HepG2 (cell line): ENCODE results near the gene SLC25A25. TPM values are rescaled to one million over a fixed set of nuclear protein-coding genes. Genes with fewer than 3 reads are reported as not detected.

Experiments
- CREB3 ChIP-seq: sonication (generic); formaldehyde crosslinking; IDR thresholded peaks from 2 replicates; pipeline ENCODE4 v1.5.0; 2020; ENCODE audit warnings: missing genetic modification reagents
- CREM ChIP-seq, 2 experiments: sonication (generic) in 1 of 2; formaldehyde crosslinking in 1 of 2; IDR thresholded peaks; 2 replicates each; pipeline versions ENCODE4 v1.4.0 to v1.6.1; 2016 to 2020; ENCODE audit warnings: antibody characterized with exemption in 1 of 2, mild to moderate bottlenecking in 1 of 2, missing genetic modification reagents in 1 of 2
- CSRNP1 ChIP-seq: sonication (generic); formaldehyde crosslinking; IDR thresholded peaks from 2 replicates; pipeline ENCODE4 v1.8.1; 2023; ENCODE audit warnings: mild to moderate bottlenecking, missing genetic modification reagents
- KAT2B ChIP-seq: fragments of 150-350 bp; IDR thresholded peaks from 2 replicates; pipeline ENCODE4 v1.6.1; 2014; ENCODE audit warnings: low read depth, low read length, borderline replicate concordance
- KDM2A ChIP-seq: sonication (generic); formaldehyde crosslinking; IDR thresholded peaks from 2 replicates; pipeline ENCODE4 v1.4.0; 2020; ENCODE audit warnings: low read depth, missing genetic modification reagents, borderline replicate concordance
- KLF12 ChIP-seq: sonication (generic); formaldehyde crosslinking; IDR thresholded peaks from 2 replicates; pipeline ENCODE4 v1.4.0; 2020; ENCODE audit warnings: missing genetic modification reagents, borderline replicate concordance
- MXI1 ChIP-seq: IDR thresholded peaks from 3 replicates; pipeline ENCODE4 v1.6.1; 2012; ENCODE audit warnings: low read depth, low read length, inconsistent platforms, borderline replicate concordance
- MZF1 ChIP-seq: sonication (generic); formaldehyde crosslinking; IDR thresholded peaks from 2 replicates; pipeline ENCODE4 v1.8.1; 2023; ENCODE audit warnings: mild to moderate bottlenecking, missing genetic modification reagents, borderline replicate concordance
- NFYC ChIP-seq: IDR thresholded peaks from 2 replicates; pipeline ENCODE4 v1.6.1; 2016; ENCODE audit warnings: missing genetic modification reagents, missing compliant biosample characterization
- PPARG ChIP-seq: conservative IDR thresholded peaks from 2 replicates; pipeline ENCODE4 v1.6.1; 2016; ENCODE audit warnings: missing biosample characterization, missing genetic modification reagents
- ZFP36 ChIP-seq: fragments of 150-350 bp; IDR thresholded peaks from 2 replicates; pipeline ENCODE4 v1.6.1; 2018; ENCODE audit warnings: borderline replicate concordance, low read length, low read depth; ENCODE audit not compliant: partially characterized antibody
- ZMYM2 ChIP-seq: sonication (generic); formaldehyde crosslinking; IDR thresholded peaks from 2 replicates; pipeline ENCODE4 v1.8.0; 2022; ENCODE audit warnings: mild to moderate bottlenecking, missing genetic modification reagents
- ZNF326 ChIP-seq: sonication (generic); formaldehyde crosslinking; IDR thresholded peaks from 2 replicates; pipeline ENCODE4 v1.4.0; 2020; ENCODE audit warnings: missing genetic modification reagents, borderline replicate concordance
- ZNF414 ChIP-seq: sonication (generic); formaldehyde crosslinking; IDR thresholded peaks from 2 replicates; pipeline ENCODE4 v1.5.0; 2020; ENCODE audit warnings: missing genetic modification reagents
- ZNF510 ChIP-seq: sonication (generic); formaldehyde crosslinking; IDR thresholded peaks from 2 replicates; pipeline ENCODE4 v1.4.0; 2020; ENCODE audit warnings: low read depth, mild to moderate bottlenecking, missing genetic modification reagents
- ZNF512B ChIP-seq: sonication (generic); formaldehyde crosslinking; IDR thresholded peaks from 2 replicates; pipeline ENCODE4 v1.5.1; 2020; ENCODE audit warnings: missing genetic modification reagents, mild to moderate bottlenecking, borderline replicate concordance
- ZNF709 ChIP-seq: sonication (generic); formaldehyde crosslinking; IDR thresholded peaks from 2 replicates; pipeline ENCODE4 v1.5.0; 2020; ENCODE audit warnings: mild to moderate bottlenecking, missing genetic modification reagents
- ZNF746 ChIP-seq: sonication (generic); formaldehyde crosslinking; IDR thresholded peaks from 2 replicates; pipeline ENCODE4 v1.8.0; 2022; ENCODE audit warnings: mild to moderate bottlenecking, missing genetic modification reagents
- ZNF768 ChIP-seq: sonication (generic); formaldehyde crosslinking; IDR thresholded peaks from 2 replicates; pipeline ENCODE4 v1.4.0; 2020; ENCODE audit warnings: missing genetic modification reagents
- ZNF777 ChIP-seq: sonication (generic); formaldehyde crosslinking; IDR thresholded peaks from 2 replicates; pipeline ENCODE4 v1.4.0; 2020; ENCODE audit warnings: missing genetic modification reagents
- ZNF83 ChIP-seq: sonication (generic); formaldehyde crosslinking; IDR thresholded peaks from 2 replicates; pipeline ENCODE4 v1.4.0; 2020; ENCODE audit warnings: missing genetic modification reagents, mild to moderate bottlenecking, borderline replicate concordance
- ZNF879 ChIP-seq: sonication (generic); formaldehyde crosslinking; IDR thresholded peaks from 2 replicates; pipeline ENCODE4 v1.8.1; 2023; ENCODE audit warnings: missing genetic modification reagents
- ZSCAN29 ChIP-seq: sonication (generic); formaldehyde crosslinking; conservative IDR thresholded peaks from 2 replicates; pipeline ENCODE4 v1.4.0; 2020; ENCODE audit warnings: mild to moderate bottlenecking, missing genetic modification reagents
- polyA plus RNA-seq, 8 experiments: library from polyadenylated mRNA; depleted of rRNA in 3 of 8; stranded (reverse) in 7 of 8; unstranded in 1 of 8; fragments of >200 nt; fragmentation: Illumina TruSeq in 4 of 8; extraction: Trizol in 4 of 8; gene quantifications; 2 replicates each; pipeline versions ENCODE4 v1.2.1 to v1.2.3, GENCODE V29; 2011 to 2016; ENCODE audit warnings: low read depth in 4 of 8, missing spikeins in 1 of 8, mixed read lengths in 1 of 8; ENCODE audit not compliant: insufficient read depth in 1 of 8
- total RNA-seq, 5 experiments: library from RNA; depleted of rRNA; stranded (reverse); fragments of >200 nt; fragmentation: Illumina TruSeq; extraction: Trizol; gene quantifications; 2 replicates each; pipeline ENCODE4 v1.2.3, GENCODE V29; 2016; ENCODE audit warnings: low read depth in 1 of 5

Gene SLC25A25
- total and polyA plus RNA-seq, 2 of the 13 experiments (the other 11 are each of a cell fraction or from before 2014, with no cell fraction given) = 10.5 to 24.8 TPM

- no peak for TF ChIP-seq CREB3 (CRISPR knock-in tag)
- no peak for TF ChIP-seq ZNF709
- TF ChIP-seq ZNF512B (CRISPR knock-in tag) = 0 out of 2 replicates have a peak, but pooled peaks have one; percentile 10
- TF ChIP-seq ZNF414 (CRISPR knock-in tag) = peak; percentile 19; the same call in 1 of the 2 replicates
- no peak for TF ChIP-seq KAT2B
- TF ChIP-seq CREM (IDR thresholded peaks at IDR 0.05) = peak; percentile 47; the same call in 1 of the 2 replicates
- no peak for TF ChIP-seq CREM (CRISPR knock-in tag; IDR thresholded peaks at IDR 0.05)
- no peak for TF ChIP-seq ZNF777 (CRISPR knock-in tag)
- TF ChIP-seq KDM2A (CRISPR knock-in tag) = peak; percentile 17; the same call in 1 of the 2 replicates
- no peak for TF ChIP-seq ZNF326 (CRISPR knock-in tag)
- TF ChIP-seq CSRNP1 = peak; percentile 63; the same call in 1 of the 2 replicates
- TF ChIP-seq ZNF83 (CRISPR knock-in tag) = 0 out of 2 replicates have a peak, but pooled peaks have one; percentile 51
- TF ChIP-seq KLF12 = no peak
- TF ChIP-seq MZF1 (CRISPR knock-in tag) = no peak
- no peak for TF ChIP-seq ZNF510 (CRISPR knock-in tag)
- peak; percentile 96 for TF ChIP-seq ZNF768 (CRISPR knock-in tag)
- TF ChIP-seq ZMYM2 (CRISPR knock-in tag) = peak; percentile 56; the same call in 1 of the 2 replicates
- no peak for TF ChIP-seq ZFP36
- TF ChIP-seq ZNF746 (CRISPR knock-in tag) = peak; percentile 90
- no peak for TF ChIP-seq MXI1
- no peak for TF ChIP-seq ZNF879
- peak; percentile 65 for TF ChIP-seq ZSCAN29 (CRISPR knock-in tag)
- no peak for TF ChIP-seq NFYC (CRISPR knock-in tag)
- TF ChIP-seq PPARG (CRISPR knock-in tag) = peak; percentile 92
These were observed 36.2 kb downstream of the SLC25A25 start (continued) for GRCh38 chr9:128104171-128104618.
